Ovary (tissue), 9 donors: Measurements from ENCODE around the gene GLB1L. TPM values are rescaled to one million over a fixed set of nuclear protein-coding genes. Genes with fewer than 3 reads are reported as not detected.
"Not testable (repeated sequence)": the region's sequence is repeated elsewhere in the genome, so short reads cannot be mapped to it uniquely, and the experiment has no call there.

Experiments
- DNase-seq, 5 donors: peaks; one replicate each; pipeline ENCODE4 v3.0.0-alpha.2; 2019 to 2020
- H3K27ac ChIP-seq, 2 donors: fragments of 200-600 bp; one replicate each; pipeline versions ENCODE4 v1.5.1 to v1.8.0; 2019 to 2022
- H3K27me3 ChIP-seq: fragments of 200-600 bp; one replicate; pipeline ENCODE4 v1.8.0; 2022
- H3K36me3 ChIP-seq: fragments of 200-600 bp; sonication (generic); one replicate; pipeline ENCODE4 v1.5.1; 2019
- H3K4me1 ChIP-seq: one replicate; pipeline ENCODE4 v1.8.1; 2013; ENCODE audit warnings: mild to moderate bottlenecking, moderate library complexity; ENCODE audit not compliant: insufficient read depth
- H3K4me3 ChIP-seq: fragments of 200-600 bp; sonication (generic); one replicate; pipeline ENCODE4 v1.5.1; 2017
- H3K9me3 ChIP-seq, 2 donors: fragments of 200-600 bp in 1 of 2; sonication (generic) in 1 of 2; one replicate each; pipeline versions ENCODE4 v1.5.1 to v1.8.1; 2013 to 2019; ENCODE audit warnings: mild to moderate bottlenecking in 1 of 2, moderate library complexity in 1 of 2
- CTCF ChIP-seq, 3 donors: fragments of 450-650 bp in 2 of 3; fragments of 200-600 bp in 1 of 3; IDR thresholded peaks; one replicate each; pipeline versions ENCODE4 v1.5.1 to v1.8.0; 2016 to 2022; ENCODE audit warnings: antibody characterized with exemption in 3 of 3, mild to moderate bottlenecking in 1 of 3
- EP300 ChIP-seq: sonication (generic); formaldehyde crosslinking; IDR thresholded peaks from one replicate; pipeline ENCODE4 v1.6.1; 2017; ENCODE audit warnings: antibody characterized with exemption
- POLR2A ChIP-seq: fragments of 450-650 bp; IDR thresholded peaks from one replicate; pipeline ENCODE4 v1.6.1; 2017; ENCODE audit warnings: antibody characterized with exemption, mild to moderate bottlenecking, moderate library complexity
- WGBS, 3 donors: extraction: QIAGEN DNeasy Blood & Tissue Kit in 1 of 3; methylation state at CpG; one replicate each; pipeline versions ENCODE4 v1.1.5 to v1.1.7; 2013 to 2017; 5-methylcytosine and 5-hydroxymethylcytosine counted together
- intact Hi-C, 4 donors: fragments of 100-400 bp; cut with DNase I; formaldehyde crosslinking; loops; one replicate each; pipeline versions ENCODE4 v1.11.0 to v1.15.1; 2022 to 2023
- polyA plus RNA-seq, 2 donors: library from polyadenylated mRNA; stranded (reverse); fragments of 200-250 nt in 1 of 2; fragments of 350-450 nt in 1 of 2; fragmentation: Illumina TruSeq in 1 of 2; extraction: RNeasy Lipid Tissue Mini Kit (QIAGEN cat#74804) in 1 of 2; gene quantifications; one replicate each; pipeline ENCODE4 v1.2.3, GENCODE V29; 2013 to 2014
- total RNA-seq, 7 donors: library from RNA; depleted of rRNA in 2 of 7; stranded (reverse); fragments of >200 nt in 2 of 7; fragmentation: NEBNext Ultra II Directional in 3 of 7; extraction: Animal tissue kit (Norgen Biotek cat#: 25700) in 3 of 7; gene quantifications; one replicate each; pipeline versions ENCODE4 v1.1.0 to v1.2.4, GENCODE V29; 2016 to 2023
- donor health status: DM: no; HTN: no; CAD: no; lungs with moderate emphysema.
- donor health status: DM: no; HTN: no; CAD: no.
- donor health status: Bipolar disorder and iron deficiency.
- donor health status: DM: yes; HTN: yes; CAD: no.
- donor health status: DM: no; HTN: no; CAD: no.
- donor health status: DM: yes; HTN: yes; CAD: no.

The GLB1L gene
- total and polyA plus RNA-seq, 9 donors, result 5.7 to 20.3 (median 13.9) TPM

GRCh38 chr2:219268294-219268693, 23.1 kb upstream of the GLB1L start:
- no peak for TF ChIP-seq POLR2A
- TF ChIP-seq EP300, result no peak
- no peak for TF ChIP-seq CTCF (IDR thresholded peaks at IDR 0.05)
- WGBS, 3 donors, result 69 to 86% (median 83%) methylated on average over 2 of the region's 2 CpGs
- intact Hi-C loops, result no loop called here
- Histone ChIP-seq H3K4me1 (no peaks in the 10 kb centered on the region), H3K27me3 (no peaks in the 10 kb centered on the region), H3K27ac (no peak overlapping the region), H3K36me3 (no peaks in the 10 kb centered on the region), H3K9me3 (no peaks in the 10 kb centered on the region), H3K4me3 (no peak overlapping the region)
- no peak for DNase-seq

GRCh38 chr2:219266886-219267285, 21.6 kb upstream of the GLB1L start:
- no peaks in the 10 kb centered on the region for H3K36me3 ChIP-seq
- no peak overlapping the region for H3K4me3 ChIP-seq
- H3K27ac ChIP-seq, result no peak overlapping the region
- H3K4me1 ChIP-seq, result no peaks in the 10 kb centered on the region
- WGBS, 3 donors, result 70 to 81% (median 80%) methylated on average over 1 of the region's 1 CpG
- DNase-seq, result no peak
- TF ChIP-seq CTCF (IDR thresholded peaks at IDR 0.05) (no peak), EP300 (no peak)
- no peaks in the 10 kb centered on the region for H3K27me3 ChIP-seq
- no peaks in the 10 kb centered on the region for H3K9me3 ChIP-seq
- intact Hi-C loops, result no loop called here

DNA sequence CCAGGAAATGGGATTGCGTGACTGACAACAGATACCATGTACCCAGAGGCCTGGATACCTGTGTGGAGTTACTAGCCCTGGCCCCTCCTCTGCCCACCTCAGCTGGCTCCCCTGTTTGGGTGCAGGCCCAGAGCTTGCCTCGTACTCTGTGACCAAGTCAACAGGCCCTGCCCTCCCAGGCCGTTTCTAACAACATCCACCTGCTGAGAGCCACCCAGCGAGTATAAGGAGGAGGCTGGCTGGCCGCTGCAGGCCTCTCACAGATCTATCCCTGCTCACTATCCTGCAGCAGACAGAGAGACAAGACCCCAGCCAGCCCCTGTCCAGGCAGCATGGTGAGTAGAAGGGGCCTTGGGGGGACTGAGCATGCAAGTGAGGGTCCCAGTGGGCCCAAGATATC, 21.0 kb upstream of the GLB1L start:
- no peaks in the 10 kb centered on the region for H3K9me3 ChIP-seq
- WGBS, 3 donors, result 59 to 64% (median 62%) methylated on average over 4 to 5 of the region's 5 CpGs
- H3K27ac ChIP-seq, result no peak overlapping the region
- H3K36me3 ChIP-seq, result no peaks in the 10 kb centered on the region
- DNase-seq, result no peak
- no peaks in the 10 kb centered on the region for H3K27me3 ChIP-seq
- intact Hi-C loops, result no loop called here
- no peaks in the 10 kb centered on the region for H3K4me1 ChIP-seq
- TF ChIP-seq EP300, result no peak
- no peak for TF ChIP-seq CTCF (IDR thresholded peaks at IDR 0.05)
- no peak for TF ChIP-seq POLR2A
- no peak overlapping the region for H3K4me3 ChIP-seq

DNA sequence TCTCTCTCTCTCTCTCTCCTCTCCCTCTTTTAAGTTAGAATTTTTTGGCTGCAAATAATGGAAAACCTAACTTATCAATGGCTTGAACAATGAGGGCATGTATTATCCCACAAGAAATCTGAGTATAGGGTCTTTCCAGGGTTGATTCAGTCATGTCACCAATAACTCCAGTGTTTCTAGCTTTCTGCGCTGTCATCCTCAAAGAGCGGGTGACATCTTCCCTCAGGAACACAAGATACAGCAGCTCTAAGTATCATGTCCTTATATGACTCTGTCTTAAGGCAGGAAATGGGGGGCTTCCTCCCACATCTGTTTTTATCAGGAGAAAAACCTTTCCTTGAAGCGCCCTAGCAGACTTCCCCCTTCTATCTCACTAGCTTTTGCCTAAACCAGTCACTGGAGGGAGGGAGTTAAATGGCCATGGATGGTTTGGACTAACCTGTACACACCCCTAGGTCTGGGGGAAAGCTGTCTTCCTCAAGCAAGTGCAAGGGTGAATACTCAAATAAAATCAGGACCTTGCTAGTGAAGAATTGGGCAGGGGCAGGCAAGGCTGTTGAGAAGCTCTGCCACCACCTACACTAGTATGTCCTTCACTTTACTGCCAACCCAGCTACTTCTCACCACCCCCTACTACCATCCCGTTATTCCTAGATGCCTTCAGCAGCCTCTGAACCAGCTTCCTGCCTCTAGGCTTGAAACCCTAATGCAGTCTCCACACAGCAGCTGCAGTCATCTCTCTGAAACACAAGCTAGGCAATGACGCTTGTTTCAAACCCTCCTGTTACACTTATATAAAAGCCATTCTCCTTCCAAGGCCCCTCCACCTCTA, 16.0 kb upstream of the GLB1L start:
- H3K4me3 ChIP-seq, result no peak overlapping the region
- no peaks in the 10 kb centered on the region for H3K36me3 ChIP-seq
- DNase-seq, result no peak
- H3K4me1 ChIP-seq, result no peaks in the 10 kb centered on the region
- H3K27ac ChIP-seq, result no peak overlapping the region
- H3K9me3 ChIP-seq, result no peaks in the 10 kb centered on the region
- intact Hi-C loops, result no loop called here
- H3K27me3 ChIP-seq, result no peaks in the 10 kb centered on the region
- 55 to 61% (median 55%) methylated on average over 5 of the region's 5 CpGs for WGBS, 3 donors
- TF ChIP-seq CTCF (IDR thresholded peaks at IDR 0.05) (no peak), POLR2A (no peak), EP300 (no peak)

GRCh38 chr2:219258942-219259341, 13.7 kb upstream of the GLB1L start:
- WGBS, 3 donors, result 75 to 80% (median 79%) methylated on average over 10 of the region's 10 CpGs
- H3K27ac ChIP-seq, H3K4me3 ChIP-seq, H3K27me3 ChIP-seq, DNase-seq, H3K4me1 ChIP-seq, H3K9me3 ChIP-seq, H3K36me3 ChIP-seq, intact Hi-C loops: not testable (repeated sequence)
